ENCODE results near the gene TOM1. TPM values are rescaled to one million over a fixed set of nuclear protein-coding genes. Genes with fewer than 3 reads are reported as not detected.

Gene TOM1
- total RNA-seq, 1 experiment from 2014 or later = 49.1 TPM

DNA sequence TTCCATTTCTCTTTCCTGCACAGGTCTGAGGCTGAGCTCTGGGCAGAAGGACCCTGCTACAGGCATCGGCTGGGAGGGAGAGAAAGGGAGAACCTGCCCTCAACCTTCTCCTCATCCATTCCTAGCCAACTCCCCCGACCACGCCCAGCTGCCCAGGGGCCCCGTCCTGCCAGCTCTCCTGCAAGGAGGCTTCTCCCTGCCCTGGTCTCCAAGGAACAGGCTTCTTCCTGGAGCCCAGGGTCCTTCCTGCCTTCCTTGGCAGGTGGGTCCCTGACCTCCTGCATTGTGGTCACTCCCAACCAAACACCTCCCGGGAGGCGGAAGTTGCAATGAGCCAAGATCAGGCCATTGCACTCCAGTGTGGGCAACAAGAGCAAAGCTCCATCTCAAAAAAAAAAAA, 68.7 kb downstream of the TOM1 start:
- Mint-ChIP-seq H3K36me3 (ENCODE audit: insufficient read depth, unreplicated experiment) (peaks cover 8% of the 10 kb centered on the region), H3K27me3 (ENCODE audit: unreplicated experiment) (no peaks in the 10 kb centered on the region), H3K27ac (ENCODE audit: unreplicated experiment) (no peak overlapping the region), H3K4me3 (ENCODE audit: low read depth, unreplicated experiment) (no peak overlapping the region), H3K9me3 (ENCODE audit: low read depth, unreplicated experiment) (no peaks in the 10 kb centered on the region), H3K4me1 (ENCODE audit: low read depth, unreplicated experiment) (peaks cover 16% of the 10 kb centered on the region)
- intact Hi-C loops (cut with micrococcal nuclease; ENCODE audit: unreplicated experiment) = no loop called here
- TF ChIP-seq, protein P1, sequence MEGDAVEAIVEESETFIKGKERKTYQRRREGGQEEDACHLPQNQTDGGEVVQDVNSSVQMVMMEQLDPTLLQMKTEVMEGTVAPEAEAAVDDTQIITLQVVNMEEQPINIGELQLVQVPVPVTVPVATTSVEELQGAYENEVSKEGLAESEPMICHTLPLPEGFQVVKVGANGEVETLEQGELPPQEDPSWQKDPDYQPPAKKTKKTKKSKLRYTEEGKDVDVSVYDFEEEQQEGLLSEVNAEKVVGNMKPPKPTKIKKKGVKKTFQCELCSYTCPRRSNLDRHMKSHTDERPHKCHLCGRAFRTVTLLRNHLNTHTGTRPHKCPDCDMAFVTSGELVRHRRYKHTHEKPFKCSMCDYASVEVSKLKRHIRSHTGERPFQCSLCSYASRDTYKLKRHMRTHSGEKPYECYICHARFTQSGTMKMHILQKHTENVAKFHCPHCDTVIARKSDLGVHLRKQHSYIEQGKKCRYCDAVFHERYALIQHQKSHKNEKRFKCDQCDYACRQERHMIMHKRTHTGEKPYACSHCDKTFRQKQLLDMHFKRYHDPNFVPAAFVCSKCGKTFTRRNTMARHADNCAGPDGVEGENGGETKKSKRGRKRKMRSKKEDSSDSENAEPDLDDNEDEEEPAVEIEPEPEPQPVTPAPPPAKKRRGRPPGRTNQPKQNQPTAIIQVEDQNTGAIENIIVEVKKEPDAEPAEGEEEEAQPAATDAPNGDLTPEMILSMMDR (IDR thresholded peaks at IDR 0.05; ENCODE audit: unreplicated experiment) = no peak
- CTCF ChIA-PET = interaction anchor here (0.6 kb wide), 1 partner anchor 26 kb away, joined by 4 read pairs; no protein-coding TSS in a partner anchor
- no TSS peak for BruUV-seq (replicated peaks)
- DNase-seq = no peak

DNA sequence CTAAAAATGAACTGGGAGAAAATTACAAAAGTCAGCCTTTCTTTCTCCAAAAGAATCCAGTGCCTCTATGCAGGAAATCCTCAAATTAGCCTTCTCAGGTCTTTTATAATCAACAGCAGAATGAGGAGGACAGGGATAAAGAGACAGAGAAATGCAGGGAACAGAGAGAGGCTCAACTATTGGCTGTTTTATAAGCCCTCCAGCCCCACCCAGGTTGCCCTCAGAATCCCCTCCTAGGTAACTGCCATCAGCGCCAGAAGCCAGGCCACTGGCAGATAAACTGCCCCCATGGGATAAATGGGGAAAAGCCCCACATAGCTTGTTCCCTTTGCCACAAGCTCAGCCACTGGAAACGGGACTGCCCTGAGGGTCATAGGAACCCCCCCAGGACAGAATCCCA, 70.3 kb downstream of the TOM1 start:
- H3K9me3 Mint-ChIP-seq (ENCODE audit: low read depth, unreplicated experiment) = no peaks in the 10 kb centered on the region
- TF ChIP-seq, protein P1 (IDR thresholded peaks at IDR 0.05; ENCODE audit: unreplicated experiment) = no peak
- H3K36me3 Mint-ChIP-seq (ENCODE audit: insufficient read depth, unreplicated experiment) = peaks cover 8% of the 10 kb centered on the region
- DNase-seq = no peak
- H3K4me3 Mint-ChIP-seq (ENCODE audit: low read depth, unreplicated experiment) = no peak overlapping the region
- H3K27me3 Mint-ChIP-seq (ENCODE audit: unreplicated experiment) = no peaks in the 10 kb centered on the region
- intact Hi-C loops (cut with micrococcal nuclease; ENCODE audit: unreplicated experiment) = no loop called here
- CTCF ChIA-PET = no interaction called here
- H3K27ac Mint-ChIP-seq (ENCODE audit: unreplicated experiment) = no peak overlapping the region
- peaks cover 16% of the 10 kb centered on the region for H3K4me1 Mint-ChIP-seq (ENCODE audit: low read depth, unreplicated experiment)
- no TSS peak for BruUV-seq (replicated peaks)

DNA sequence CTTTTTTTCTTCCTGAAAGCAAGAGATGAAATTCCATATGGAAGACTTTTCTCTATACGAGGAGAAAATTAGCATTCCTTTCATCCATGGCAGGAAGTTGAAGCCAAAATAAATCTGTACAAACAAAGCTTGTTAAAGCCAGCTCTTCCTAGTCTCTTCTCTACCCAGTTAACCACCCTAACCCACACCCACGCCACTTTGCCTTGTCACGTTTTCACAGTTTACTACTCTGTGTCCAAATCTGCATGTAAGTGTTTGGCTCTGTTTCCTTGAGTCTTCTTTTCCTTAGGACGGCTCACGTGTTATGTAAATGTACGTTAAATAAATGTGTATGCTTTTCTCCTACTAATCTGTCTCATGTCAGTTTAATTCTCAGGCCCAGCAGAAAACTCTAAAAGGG, 74.1 kb downstream of the TOM1 start:
- Mint-ChIP-seq H3K27me3 (ENCODE audit: unreplicated experiment) (no peaks in the 10 kb centered on the region), H3K4me3 (ENCODE audit: low read depth, unreplicated experiment) (no peak overlapping the region), H3K36me3 (ENCODE audit: insufficient read depth, unreplicated experiment) (peaks cover 21% of the 10 kb centered on the region), H3K4me1 (ENCODE audit: low read depth, unreplicated experiment) (peaks cover 33% of the 10 kb centered on the region), H3K9me3 (ENCODE audit: low read depth, unreplicated experiment) (no peaks in the 10 kb centered on the region), H3K27ac (ENCODE audit: unreplicated experiment) (no peak overlapping the region)
- no TSS peak for BruUV-seq (replicated peaks)
- TF ChIP-seq, protein P1 (IDR thresholded peaks at IDR 0.05; ENCODE audit: unreplicated experiment) = no peak
- CTCF ChIA-PET = no interaction called here
- DNase-seq = no peak
- intact Hi-C loops (cut with micrococcal nuclease; ENCODE audit: unreplicated experiment) = no loop called here

DNA sequence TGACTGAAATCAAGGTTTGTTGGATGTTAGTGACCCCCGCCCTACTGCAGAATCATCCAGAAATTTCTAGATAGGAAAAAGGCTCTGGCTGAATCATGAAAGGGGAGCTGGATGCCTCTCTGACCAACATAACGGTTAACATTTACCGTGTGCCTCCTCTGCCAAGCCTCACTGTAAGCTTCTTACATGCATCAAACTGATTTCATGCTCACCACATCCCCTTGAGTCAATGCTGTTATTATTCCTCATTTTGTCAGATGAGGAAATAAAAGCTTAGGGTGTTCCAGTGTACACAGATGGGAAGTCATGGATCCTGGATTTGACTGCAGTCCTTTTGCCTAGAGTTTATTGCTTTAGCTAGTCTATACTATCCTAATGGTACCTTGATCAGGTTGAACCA, 75.3 kb downstream of the TOM1 start:
- H3K4me3 Mint-ChIP-seq (ENCODE audit: low read depth, unreplicated experiment) = no peak overlapping the region
- H3K27me3 Mint-ChIP-seq (ENCODE audit: unreplicated experiment) = no peaks in the 10 kb centered on the region
- intact Hi-C loops (cut with micrococcal nuclease; ENCODE audit: unreplicated experiment) = no loop called here
- H3K9me3 Mint-ChIP-seq (ENCODE audit: low read depth, unreplicated experiment) = no peaks in the 10 kb centered on the region
- CTCF ChIA-PET = interaction anchor here (0.6 kb wide), 1 partner anchor 27 kb away, joined by 3 read pairs; no protein-coding TSS in a partner anchor
- peaks cover 23% of the 10 kb centered on the region for H3K36me3 Mint-ChIP-seq (ENCODE audit: insufficient read depth, unreplicated experiment)
- BruUV-seq (replicated peaks) = no TSS peak
- H3K4me1 Mint-ChIP-seq (ENCODE audit: low read depth, unreplicated experiment) = peaks cover 45% of the 10 kb centered on the region
- TF ChIP-seq, protein P1 (IDR thresholded peaks at IDR 0.05; ENCODE audit: unreplicated experiment) = no peak
- DNase-seq = no peak
- H3K27ac Mint-ChIP-seq (ENCODE audit: unreplicated experiment) = no peak overlapping the region

Data from Calu3 (cell line).